IMR-90 (cell line): Measurements from ENCODE around the gene SDC4. TPM values are rescaled to one million over a fixed set of nuclear protein-coding genes. Genes with fewer than 3 reads are reported as not detected.

Experiments used
- ATAC-seq: fragments of 200-7000 bp; cut with Tn5 transposase; 2 replicates; pipeline ENCODE4 v1.9.1; 2020; ENCODE audit warnings: low read depth, mild to moderate bottlenecking, moderate library complexity
- BruUV-seq: library from RNA; stranded (reverse); fragments of 400-500 nt; replicated peaks from 2 replicates; lab custom pipeline; 2021; lab: Mats Ljungman, UMichigan
- CTCF ChIA-PET: fragments of 300-600 bp; formaldehyde crosslinking; extraction: SDS; loops from one replicate; lab custom pipeline; 2021; ENCODE audit warnings: antibody characterized with exemption; lab: Yijun Ruan, JAX
- POLR2A ChIA-PET: fragments of 300-600 bp; sonication (Branson Sonifier 250); formaldehyde crosslinking; loops from one replicate; lab custom pipeline; 2022; ENCODE audit warnings: antibody characterized with exemption; ENCODE audit not compliant: unreplicated experiment; lab: Charles Lee
- DNase-seq: peaks from one replicate; pipeline ENCODE4 v3.0.0; 2013
- H2AFZ ChIP-seq: replicated peaks from 2 replicates; pipeline ENCODE3; 2013; ENCODE audit warnings: low read length, mild to moderate bottlenecking; ENCODE audit not compliant: poor library complexity
- H2AK5ac ChIP-seq: 2 replicates; pipeline ENCODE4 v1.6.1; 2013; ENCODE audit warnings: low read depth, low read length, inconsistent platforms
- H2AK9ac ChIP-seq: replicated peaks from 2 replicates; pipeline ENCODE3; 2013; ENCODE audit warnings: mild to moderate bottlenecking, low read depth, low read length, moderate library complexity; ENCODE audit not compliant: poor library complexity
- H2BK120ac ChIP-seq: 2 replicates; pipeline ENCODE4 v1.6.1; 2013; ENCODE audit warnings: low read depth, low read length, inconsistent platforms
- H2BK15ac ChIP-seq: 3 replicates; pipeline ENCODE4 v1.6.1; 2013; ENCODE audit warnings: low read depth, low read length, inconsistent platforms
- H2BK20ac ChIP-seq: 2 replicates; pipeline ENCODE4 v1.6.1; 2013; ENCODE audit warnings: low read depth, mild to moderate bottlenecking, inconsistent platforms, low read length, moderate library complexity
- H2BK5ac ChIP-seq: 2 replicates; pipeline ENCODE4 v1.6.1; 2013; ENCODE audit warnings: mild to moderate bottlenecking, low read depth, low read length, inconsistent platforms; ENCODE audit not compliant: poor library complexity, severe bottlenecking
- H3K14ac ChIP-seq: replicated peaks from 2 replicates; pipeline ENCODE4 v1.6.1; 2013; ENCODE audit warnings: low read depth, low read length, inconsistent platforms
- H3K18ac ChIP-seq: 2 replicates; pipeline ENCODE4 v1.6.1; 2013; ENCODE audit warnings: low read depth, low read length, control low read depth
- H3K23ac ChIP-seq: 2 replicates; pipeline ENCODE4 v1.6.1; 2013; ENCODE audit warnings: low read depth, low read length, inconsistent platforms
- H3K27ac ChIP-seq: 2 replicates; pipeline ENCODE4 v1.5.1; 2013; ENCODE audit warnings: mild to moderate bottlenecking, control low read depth, low read length; ENCODE audit not compliant: insufficient read depth
- H3K27me3 ChIP-seq: 2 replicates; pipeline ENCODE4 v1.6.1; 2013; ENCODE audit warnings: low read length; ENCODE audit not compliant: control insufficient read depth, insufficient read depth
- H3K36me3 ChIP-seq: 2 replicates; pipeline ENCODE4 v1.6.1; 2013; ENCODE audit warnings: low read length, mixed read lengths; ENCODE audit not compliant: control insufficient read depth, insufficient read depth
- H3K4ac ChIP-seq: 2 replicates; pipeline ENCODE4 v1.6.1; 2013; ENCODE audit warnings: low read depth, low read length, inconsistent platforms
- H3K4me1 ChIP-seq: 2 replicates; pipeline ENCODE4 v1.6.1; 2013; ENCODE audit warnings: low read length, mixed read lengths; ENCODE audit not compliant: control insufficient read depth, insufficient read depth
- H3K4me2 ChIP-seq: 2 replicates; pipeline ENCODE4 v1.6.1; 2013; ENCODE audit warnings: low read depth, mild to moderate bottlenecking, control low read depth, low read length, moderate library complexity
- H3K4me3 ChIP-seq: 2 replicates; pipeline ENCODE4 v1.5.1; 2013; ENCODE audit warnings: low read depth, mild to moderate bottlenecking, control low read depth, low read length, moderate library complexity; ENCODE audit not compliant: insufficient read depth
- H3K56ac ChIP-seq: 2 replicates; pipeline ENCODE4 v1.6.1; 2013; ENCODE audit warnings: low read length, inconsistent platforms; ENCODE audit not compliant: insufficient read depth; ENCODE audit errors: extremely low read depth
- H3K79me1 ChIP-seq, 2 experiments: 2 replicates each; pipeline ENCODE4 v1.6.1; 2013; ENCODE audit warnings: low read length in 2 of 2, inconsistent platforms in 1 of 2, low read depth in 1 of 2
- H3K9ac ChIP-seq: 2 replicates; pipeline ENCODE4 v1.6.1; 2013; ENCODE audit warnings: low read depth, low read length, control low read depth
- H3K9me1 ChIP-seq: 2 replicates; pipeline ENCODE4 v1.6.1; 2013; ENCODE audit warnings: low read length, inconsistent platforms; ENCODE audit not compliant: insufficient read depth
- H3K9me3 ChIP-seq: 2 replicates; pipeline ENCODE4 v1.6.1; 2013; ENCODE audit warnings: low read length; ENCODE audit not compliant: control insufficient read depth, insufficient read depth
- H4K20me1 ChIP-seq: 2 replicates; pipeline ENCODE4 v1.6.1; 2013; ENCODE audit warnings: low read length, inconsistent platforms; ENCODE audit not compliant: insufficient read depth
- H4K5ac ChIP-seq: 2 replicates; pipeline ENCODE4 v1.6.1; 2013; ENCODE audit warnings: mild to moderate bottlenecking, low read depth, low read length, control low read depth
- H4K8ac ChIP-seq, 2 experiments: 2 replicates each; pipeline ENCODE4 v1.6.1; 2013; ENCODE audit warnings: low read depth in 2 of 2, low read length in 2 of 2, control low read depth in 1 of 2, inconsistent platforms in 1 of 2
- H4K91ac ChIP-seq: 2 replicates; pipeline ENCODE4 v1.6.1; 2013; ENCODE audit warnings: low read depth, low read length, inconsistent platforms; ENCODE audit not compliant: insufficient read depth
- BHLHE40 ChIP-seq: fragments of 150-350 bp; IDR thresholded peaks from 2 replicates; pipeline ENCODE4 v1.6.1; 2016; ENCODE audit warnings: mild to moderate bottlenecking, low read depth, low read length
- CHD1 ChIP-seq: IDR thresholded peaks from 2 replicates; pipeline ENCODE4 v1.6.1; 2012; ENCODE audit warnings: low read depth, low read length, improper control_type of control experiment
- MAFK ChIP-seq: IDR thresholded peaks from 2 replicates; pipeline ENCODE4 v1.6.1; 2012; ENCODE audit warnings: low read depth, low read length, improper control_type of control experiment
- RCOR1 ChIP-seq: IDR thresholded peaks from 2 replicates; pipeline ENCODE4 v1.6.1; 2012; ENCODE audit warnings: mild to moderate bottlenecking, low read length, improper control_type of control experiment; ENCODE audit not compliant: insufficient replicate concordance
- WGBS, 2 experiments: methylation state at CpG; one replicate each; pipeline versions ENCODE4 v1.1.5 to v1.1.7; 2013; ENCODE audit warnings: missing lambda C conversion rate in 2 of 2; ENCODE audit not compliant: insufficient read length in 1 of 2; ENCODE audit errors: extremely low coverage in 2 of 2; 5-methylcytosine and 5-hydroxymethylcytosine counted together
- dilution Hi-C: fragments of 300-500 bp; cut with HindIII; formaldehyde crosslinking; loops from one replicate; pipeline ENCODE4 v1.14.3; 2018; ENCODE audit warnings: low sequenced_read_pairs; ENCODE audit not compliant: unreplicated experiment
- in situ Hi-C: fragments of 300-500 bp; cut with MboI; formaldehyde crosslinking; loops from 3 replicates; pipeline ENCODE4 v1.14.3; 2019; ENCODE audit warnings: low sequenced_read_pairs, inconsistent platforms, mixed read lengths
- intact Hi-C: fragments of 100-400 bp; cut with micrococcal nuclease; formaldehyde crosslinking; loops from 2 replicates; pipeline ENCODE4 v1.10.0; 2022
- polyA plus RNA-seq, 3 experiments: library from polyadenylated mRNA; depleted of rRNA; stranded (reverse); fragments of >200 nt; gene quantifications; 2 replicates each; pipeline ENCODE4 v1.2.3, GENCODE V29; 2012; ENCODE audit warnings: low replicate concordance in 1 of 3
- total RNA-seq: library from RNA; depleted of rRNA; stranded (reverse); fragments of >200 nt; gene quantifications from 2 replicates; pipeline ENCODE4 v1.2.3, GENCODE V29; 2012
- TF ChIP-seq, protein P1 (sequence below): conservative IDR thresholded peaks from 2 replicates; pipeline ENCODE4 v1.5.1; 2012; ENCODE audit warnings: mild to moderate bottlenecking, low read depth, low read length, improper control_type of control experiment

SDC4 gene
- total and polyA plus RNA-seq, 2 of the 4 experiments (the other 2 are of a cell fraction) = 203 to 265 TPM

DNA sequence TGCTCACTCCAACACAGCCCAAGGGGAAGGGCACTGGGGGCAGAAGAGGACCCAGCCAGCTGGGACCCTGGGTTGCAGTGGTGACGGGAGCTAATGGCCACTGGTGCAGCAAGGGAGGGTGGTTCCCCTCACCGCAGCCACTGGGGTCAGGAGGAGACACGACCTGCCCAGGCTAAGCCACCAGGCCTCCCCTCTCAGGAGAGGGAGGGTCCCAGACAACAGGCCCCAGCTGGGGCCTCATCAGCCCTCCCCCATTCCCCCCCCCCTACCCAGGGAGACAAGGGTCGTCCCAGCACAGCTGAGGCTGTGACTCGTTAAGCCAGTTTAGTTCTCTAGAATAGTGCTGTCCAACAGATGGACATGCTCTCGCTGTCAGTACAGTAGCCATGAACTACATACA is 22.9 kb downstream of the SDC4 start:
- Histone ChIP-seq H3K27me3 (no peaks in the 10 kb centered on the region), H4K91ac (no peak overlapping the region), H2AK9ac (no peak overlapping the region), H3K14ac (no peak overlapping the region), H3K4ac (no peak overlapping the region), H4K20me1 (peaks cover 39% of the 10 kb centered on the region), H2AFZ (no peak overlapping the region), H3K56ac (no peak overlapping the region), H3K27ac (no peak overlapping the region), H3K9me1 (peaks cover 2% of the 10 kb centered on the region; the same call in 1 of the 2 replicates), H3K9ac (no peak overlapping the region), H3K4me1 (0 out of 2 replicates have a peak, but pooled peaks cover 1% of the 10 kb centered on the region), H2AK5ac (no peak overlapping the region), H3K18ac (no peak overlapping the region), H3K4me2 (no peak overlapping the region), H2BK5ac (no peak overlapping the region), H3K23ac (no peak overlapping the region), H2BK15ac (no peak overlapping the region), H3K9me3 (no peaks in the 10 kb centered on the region), H3K79me1 (peaks cover 29 to 41% of the 10 kb centered on the region in 2 experiments), H3K4me3 (no peak overlapping the region), H2BK20ac (no peak overlapping the region), H3K36me3 (peaks cover 51% of the 10 kb centered on the region), H4K8ac (no peak overlapping the region), H4K5ac (no peak overlapping the region), H2BK120ac (no peak overlapping the region)
- in situ Hi-C loops (loop anchor here (25.0 kb wide), 1 partner anchor 587 kb away; the partner anchor contains the start of gene PLTP), dilution Hi-C loops (no loop called here), intact Hi-C loops (no loop called here)
- POLR2A ChIA-PET = no interaction called here
- DNase-seq (no peak), ATAC-seq (no peak)
- TF ChIP-seq CHD1 = no peak
- TF ChIP-seq, protein P1, sequence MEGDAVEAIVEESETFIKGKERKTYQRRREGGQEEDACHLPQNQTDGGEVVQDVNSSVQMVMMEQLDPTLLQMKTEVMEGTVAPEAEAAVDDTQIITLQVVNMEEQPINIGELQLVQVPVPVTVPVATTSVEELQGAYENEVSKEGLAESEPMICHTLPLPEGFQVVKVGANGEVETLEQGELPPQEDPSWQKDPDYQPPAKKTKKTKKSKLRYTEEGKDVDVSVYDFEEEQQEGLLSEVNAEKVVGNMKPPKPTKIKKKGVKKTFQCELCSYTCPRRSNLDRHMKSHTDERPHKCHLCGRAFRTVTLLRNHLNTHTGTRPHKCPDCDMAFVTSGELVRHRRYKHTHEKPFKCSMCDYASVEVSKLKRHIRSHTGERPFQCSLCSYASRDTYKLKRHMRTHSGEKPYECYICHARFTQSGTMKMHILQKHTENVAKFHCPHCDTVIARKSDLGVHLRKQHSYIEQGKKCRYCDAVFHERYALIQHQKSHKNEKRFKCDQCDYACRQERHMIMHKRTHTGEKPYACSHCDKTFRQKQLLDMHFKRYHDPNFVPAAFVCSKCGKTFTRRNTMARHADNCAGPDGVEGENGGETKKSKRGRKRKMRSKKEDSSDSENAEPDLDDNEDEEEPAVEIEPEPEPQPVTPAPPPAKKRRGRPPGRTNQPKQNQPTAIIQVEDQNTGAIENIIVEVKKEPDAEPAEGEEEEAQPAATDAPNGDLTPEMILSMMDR = no peak
- TF ChIP-seq BHLHE40 = no peak
- TF ChIP-seq RCOR1 = no peak
- TF ChIP-seq MAFK = no peak
- BruUV-seq = no TSS peak
- CTCF ChIA-PET = no interaction called here
- no CpG with 5 or more reads among the region's 6 CpGs for WGBS, 2 experiments
